GM12874 (cell line): ENCODE measurements around the gene CAPZB.

ENCODE experiments used
- TF ChIP-seq, protein P1 (sequence below): IDR thresholded peaks from 2 replicates; pipeline ENCODE4 v1.5.1; 2011; ENCODE audit warnings: low read depth, mild to moderate bottlenecking, control low read depth, low read length, moderate library complexity; ENCODE audit not compliant: insufficient read depth

Gene CAPZB

DNA sequence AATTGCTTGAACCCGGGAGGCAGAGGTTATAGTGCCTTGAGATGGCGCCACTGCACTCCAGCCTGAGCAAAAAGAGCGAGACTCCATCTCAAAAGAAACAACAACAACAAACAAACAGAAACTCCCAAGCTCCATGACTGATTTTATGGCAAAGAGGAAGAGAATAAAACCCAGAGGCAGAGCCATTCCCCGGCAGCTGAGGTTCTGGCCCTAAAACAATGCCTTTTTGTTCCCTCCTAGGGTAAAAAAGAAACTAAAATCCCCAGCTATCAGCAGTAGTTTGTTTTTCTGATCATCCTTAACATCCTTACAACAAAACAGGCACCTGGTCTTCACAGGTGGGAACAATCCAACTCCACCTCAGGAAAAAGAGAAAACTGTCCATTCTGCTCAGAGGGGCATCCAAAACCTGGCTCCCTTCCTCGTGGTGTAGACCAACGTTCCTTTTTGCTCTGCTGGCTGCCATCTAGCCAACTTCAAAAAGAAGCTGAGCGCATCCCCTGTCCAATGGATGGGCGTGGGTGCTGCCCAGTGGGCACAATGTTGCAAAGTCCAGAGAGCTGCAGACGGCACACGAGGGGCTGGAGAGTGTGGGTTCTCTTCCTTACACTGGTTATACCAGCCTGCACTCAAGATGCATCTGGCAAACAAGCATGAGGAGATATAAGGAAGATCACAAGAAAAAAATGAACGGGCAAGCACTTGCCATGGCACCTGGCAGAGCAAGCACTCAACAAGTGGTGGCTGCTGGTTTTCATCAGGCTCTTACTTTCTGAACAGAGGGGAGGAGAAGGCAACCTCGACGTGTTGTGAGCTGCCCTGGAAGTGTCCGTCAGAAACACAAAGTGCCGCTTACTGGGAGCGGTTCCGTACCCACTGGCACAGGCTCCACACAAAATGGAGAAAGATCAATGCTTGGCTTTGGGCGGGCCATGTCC lies 118.5 kb downstream of the CAPZB start:
- TF ChIP-seq, protein P1, sequence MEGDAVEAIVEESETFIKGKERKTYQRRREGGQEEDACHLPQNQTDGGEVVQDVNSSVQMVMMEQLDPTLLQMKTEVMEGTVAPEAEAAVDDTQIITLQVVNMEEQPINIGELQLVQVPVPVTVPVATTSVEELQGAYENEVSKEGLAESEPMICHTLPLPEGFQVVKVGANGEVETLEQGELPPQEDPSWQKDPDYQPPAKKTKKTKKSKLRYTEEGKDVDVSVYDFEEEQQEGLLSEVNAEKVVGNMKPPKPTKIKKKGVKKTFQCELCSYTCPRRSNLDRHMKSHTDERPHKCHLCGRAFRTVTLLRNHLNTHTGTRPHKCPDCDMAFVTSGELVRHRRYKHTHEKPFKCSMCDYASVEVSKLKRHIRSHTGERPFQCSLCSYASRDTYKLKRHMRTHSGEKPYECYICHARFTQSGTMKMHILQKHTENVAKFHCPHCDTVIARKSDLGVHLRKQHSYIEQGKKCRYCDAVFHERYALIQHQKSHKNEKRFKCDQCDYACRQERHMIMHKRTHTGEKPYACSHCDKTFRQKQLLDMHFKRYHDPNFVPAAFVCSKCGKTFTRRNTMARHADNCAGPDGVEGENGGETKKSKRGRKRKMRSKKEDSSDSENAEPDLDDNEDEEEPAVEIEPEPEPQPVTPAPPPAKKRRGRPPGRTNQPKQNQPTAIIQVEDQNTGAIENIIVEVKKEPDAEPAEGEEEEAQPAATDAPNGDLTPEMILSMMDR = no peak

DNA sequence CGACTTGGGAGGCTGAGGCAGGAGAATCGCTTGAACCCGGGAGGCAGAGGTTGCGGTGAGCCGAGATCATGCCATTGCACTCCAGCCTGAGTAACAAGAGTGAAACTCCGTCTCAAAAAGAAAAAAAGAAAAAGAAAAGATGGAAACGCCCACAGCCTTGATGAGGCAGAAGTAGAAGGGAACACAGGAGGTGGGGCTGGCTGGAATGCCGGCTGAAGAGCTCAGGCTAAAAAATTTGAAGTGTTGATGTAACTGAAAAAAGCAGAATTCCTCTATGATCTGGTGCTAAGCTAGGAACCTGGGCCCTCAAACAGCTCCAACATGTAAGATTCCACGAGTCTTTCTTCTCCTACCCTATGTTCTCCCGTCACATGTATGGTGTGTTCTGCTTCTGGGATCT lies 119.6 kb downstream of the CAPZB start:
- TF ChIP-seq, protein P1 = no peak

DNA sequence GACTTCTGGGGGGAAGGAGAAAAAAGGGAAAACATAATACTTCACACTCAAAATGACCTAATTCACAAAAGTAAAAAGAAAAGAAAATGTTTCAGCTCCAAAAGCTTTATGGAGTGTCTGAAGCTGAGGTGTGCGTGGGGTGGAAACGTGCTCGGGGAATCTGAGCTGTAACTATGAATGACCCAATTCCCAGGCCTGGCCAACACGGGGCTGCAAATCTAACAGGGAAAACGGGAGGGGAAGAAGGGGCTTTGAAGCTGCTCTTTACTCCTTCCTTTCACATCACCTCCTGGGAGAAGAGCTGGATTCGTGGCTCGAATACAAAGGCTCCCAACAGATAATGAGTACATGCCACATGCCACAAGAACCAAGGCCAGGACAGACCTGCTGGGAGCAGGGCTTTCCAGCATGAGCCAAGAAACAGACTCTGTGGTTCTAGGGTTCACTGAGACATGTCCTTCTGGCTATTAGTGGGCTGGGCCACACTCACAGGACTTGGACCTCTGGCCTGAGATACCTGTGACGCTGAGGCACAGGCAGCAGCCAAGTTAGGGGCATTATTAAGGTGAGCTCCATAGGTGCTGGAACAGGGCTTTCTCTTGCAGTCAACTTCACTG lies 121.7 kb downstream of the CAPZB start:
- TF ChIP-seq, protein P1 = no peak

DNA sequence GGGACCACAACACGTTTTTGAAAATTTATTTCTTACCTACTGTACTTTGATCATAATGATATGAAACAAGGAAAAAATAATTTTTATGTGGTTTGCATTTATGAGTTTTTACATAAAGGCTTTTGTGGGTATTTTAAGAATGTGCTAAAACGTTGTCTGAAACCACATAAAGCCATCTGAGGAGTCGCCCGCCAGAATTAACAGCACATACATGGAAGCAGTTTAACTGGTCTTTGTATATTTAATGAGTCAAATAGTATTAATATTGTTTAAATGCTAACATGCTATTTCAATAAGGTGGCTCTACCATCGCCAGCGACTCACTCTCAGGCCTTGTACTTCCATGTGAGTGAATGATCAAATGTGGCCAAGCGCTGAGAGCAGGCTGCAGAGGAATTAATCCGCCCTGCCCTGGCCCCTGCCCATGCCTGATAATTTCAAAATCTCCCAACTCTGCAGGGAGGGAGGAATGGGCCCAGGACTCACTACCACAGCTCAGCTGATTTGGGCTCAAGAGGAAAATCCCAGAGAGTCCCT lies 123.7 kb downstream of the CAPZB start:
- TF ChIP-seq, protein P1 = no peak

DNA sequence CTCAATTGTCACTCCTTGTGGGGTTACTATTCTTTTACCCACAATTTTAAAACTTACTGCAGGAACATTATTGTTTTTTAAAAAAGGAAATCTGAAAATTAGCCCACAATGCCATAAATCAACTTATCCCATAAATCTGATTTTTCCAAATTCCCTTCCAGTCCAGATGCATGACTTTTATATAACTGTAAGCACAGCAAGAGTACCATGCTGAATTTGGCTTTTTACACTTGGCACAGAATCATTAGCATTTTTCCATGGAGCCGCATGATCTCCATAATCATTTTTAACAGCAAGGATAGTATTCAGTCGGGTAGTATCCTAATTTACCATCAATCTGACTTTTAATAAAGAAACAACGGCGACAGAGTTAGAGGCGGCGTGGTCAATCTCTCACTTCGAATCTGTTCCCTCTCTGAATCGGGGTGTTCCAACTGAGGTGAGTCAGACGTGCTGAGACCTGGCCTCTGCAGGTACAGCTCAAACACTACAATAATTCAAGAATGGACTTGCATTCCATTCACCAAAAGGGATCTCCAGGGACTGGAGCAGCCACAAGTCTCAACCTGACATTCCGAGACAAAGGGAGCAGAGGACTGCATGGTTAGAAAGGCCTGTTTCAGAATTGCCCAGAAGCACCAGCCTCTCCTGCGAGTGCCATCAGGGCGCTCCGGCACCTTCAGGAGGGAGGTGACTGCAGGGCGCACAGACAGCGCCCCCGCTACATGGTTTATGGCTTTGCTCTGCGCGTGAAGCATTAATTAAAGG lies 124.3 kb downstream of the CAPZB start:
- TF ChIP-seq, protein P1 = no peak

DNA sequence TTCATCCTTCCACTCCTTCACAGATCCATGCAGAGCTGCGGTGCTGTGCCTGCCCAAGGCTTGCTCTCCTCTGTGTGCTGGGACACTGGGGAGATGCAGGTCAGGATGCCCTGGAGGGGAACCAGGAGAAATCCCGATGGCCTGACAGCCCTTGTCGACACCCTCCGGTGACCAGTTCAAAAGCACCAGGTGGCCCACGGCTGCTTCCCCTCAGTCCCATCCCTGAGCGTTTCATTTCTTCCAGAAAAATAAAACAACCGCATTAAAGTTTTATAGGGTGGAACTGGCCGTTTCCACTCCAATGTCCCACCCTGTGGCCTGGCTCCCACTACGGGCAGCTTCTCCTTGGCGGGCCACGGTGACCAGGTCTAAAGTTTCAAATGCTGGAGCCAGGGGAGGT lies 124.9 kb downstream of the CAPZB start:
- TF ChIP-seq, protein P1 = no peak

DNA sequence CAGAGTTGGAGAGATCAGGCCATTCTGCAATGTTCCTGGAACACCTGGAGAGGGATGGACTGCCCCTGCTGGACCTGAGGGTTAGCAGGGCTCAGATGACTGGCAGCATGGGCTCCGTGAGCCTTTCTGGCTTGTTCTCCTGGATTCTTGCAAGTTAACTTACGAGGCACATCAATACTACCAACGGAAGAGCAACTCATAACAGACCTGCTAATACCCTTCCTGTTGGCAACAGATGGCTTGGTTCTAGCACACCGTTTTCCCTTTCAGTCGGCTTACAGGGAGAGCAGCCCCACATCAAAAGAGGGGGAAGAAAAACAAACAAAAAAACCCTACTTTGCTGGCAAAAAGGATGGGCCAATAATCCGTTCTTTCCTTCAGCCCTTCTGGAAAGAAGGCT lies 125.3 kb downstream of the CAPZB start:
- TF ChIP-seq, protein P1 = no peak
